ENCODE measurements around the gene RAX2. TPM values are rescaled to one million over a fixed set of nuclear protein-coding genes. Genes with fewer than 3 reads are reported as not detected.

The RAX2 gene
- total RNA-seq, 2 donors from 2014 or later, result not detected

- Mint-ChIP-seq H3K27me3 (ENCODE audit: low read depth) (no peaks in the 10 kb centered on the region), H3K4me3 (no peak overlapping the region), H3K27ac (no peak overlapping the region), H3K36me3 (ENCODE audit: insufficient read depth in 2 of 2) (peaks cover 5 to 8% of the 10 kb centered on the region in 2 donors), H3K9me3 (peaks cover 8% of the 10 kb centered on the region in 2 donors), H3K4me1 (ENCODE audit: low read depth) (peaks cover 7% of the 10 kb centered on the region)
- DNase-seq, result no peak
- ATAC-seq (replicated peaks in 1 of 2), result no peak
Measured at GRCh38 chr19:3792114-3792513, 20.1 kb upstream of the RAX2 start.

GRCh38 chr19:3790941-3791340 is 18.9 kb upstream of the RAX2 start:
- DNase-seq, result no peak
- Mint-ChIP-seq H3K9me3 (peaks cover 1 to 2% of the 10 kb centered on the region in 2 donors), H3K27me3 (ENCODE audit: low read depth) (no peaks in the 10 kb centered on the region), H3K4me3 (no peak overlapping the region), H3K36me3 (ENCODE audit: insufficient read depth in 2 of 2) (peaks cover 0 to 2% of the 10 kb centered on the region in 2 donors), H3K4me1 (ENCODE audit: low read depth) (peaks cover 7% of the 10 kb centered on the region), H3K27ac (no peak overlapping the region)
- no peak for ATAC-seq (replicated peaks in 1 of 2)

DNA sequence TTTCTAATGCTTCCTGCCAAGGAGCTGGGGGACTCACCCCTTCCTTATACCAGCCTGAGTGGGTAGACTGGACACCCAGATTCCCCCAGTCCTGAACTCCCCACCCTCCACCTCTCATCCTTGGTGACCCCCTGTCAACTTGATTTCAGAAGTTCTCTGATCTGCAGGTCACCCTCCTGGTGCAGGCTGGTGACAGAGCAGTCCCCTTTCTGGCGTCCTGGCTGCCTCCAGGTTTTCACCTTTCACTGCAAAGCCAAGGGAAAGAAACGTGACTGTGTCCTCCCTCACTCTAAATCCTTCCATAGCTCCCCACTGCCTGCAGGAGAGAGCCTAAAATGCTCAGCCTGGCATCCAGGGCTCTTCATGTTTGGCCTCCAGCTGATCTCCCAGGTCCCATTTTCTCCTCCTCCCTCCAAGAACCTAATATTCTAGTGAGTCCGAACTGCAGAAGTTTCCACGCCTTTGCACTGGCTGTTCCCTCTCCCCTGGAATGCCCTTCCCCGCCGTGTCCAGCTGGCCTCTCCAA is 18.2 kb upstream of the RAX2 start:
- ATAC-seq (replicated peaks in 1 of 2) (no peak), DNase-seq (no peak)
- peaks cover 7% of the 10 kb centered on the region for H3K4me1 Mint-ChIP-seq (ENCODE audit: low read depth)
- H3K27ac Mint-ChIP-seq, result no peak overlapping the region
- no peak overlapping the region for H3K4me3 Mint-ChIP-seq
- peaks cover 0 to 2% of the 10 kb centered on the region in 2 donors for H3K36me3 Mint-ChIP-seq (ENCODE audit: insufficient read depth in 2 of 2)
- H3K27me3 Mint-ChIP-seq (ENCODE audit: low read depth), result no peaks in the 10 kb centered on the region
- H3K9me3 Mint-ChIP-seq, result peaks cover 1 to 2% of the 10 kb centered on the region in 2 donors

DNA sequence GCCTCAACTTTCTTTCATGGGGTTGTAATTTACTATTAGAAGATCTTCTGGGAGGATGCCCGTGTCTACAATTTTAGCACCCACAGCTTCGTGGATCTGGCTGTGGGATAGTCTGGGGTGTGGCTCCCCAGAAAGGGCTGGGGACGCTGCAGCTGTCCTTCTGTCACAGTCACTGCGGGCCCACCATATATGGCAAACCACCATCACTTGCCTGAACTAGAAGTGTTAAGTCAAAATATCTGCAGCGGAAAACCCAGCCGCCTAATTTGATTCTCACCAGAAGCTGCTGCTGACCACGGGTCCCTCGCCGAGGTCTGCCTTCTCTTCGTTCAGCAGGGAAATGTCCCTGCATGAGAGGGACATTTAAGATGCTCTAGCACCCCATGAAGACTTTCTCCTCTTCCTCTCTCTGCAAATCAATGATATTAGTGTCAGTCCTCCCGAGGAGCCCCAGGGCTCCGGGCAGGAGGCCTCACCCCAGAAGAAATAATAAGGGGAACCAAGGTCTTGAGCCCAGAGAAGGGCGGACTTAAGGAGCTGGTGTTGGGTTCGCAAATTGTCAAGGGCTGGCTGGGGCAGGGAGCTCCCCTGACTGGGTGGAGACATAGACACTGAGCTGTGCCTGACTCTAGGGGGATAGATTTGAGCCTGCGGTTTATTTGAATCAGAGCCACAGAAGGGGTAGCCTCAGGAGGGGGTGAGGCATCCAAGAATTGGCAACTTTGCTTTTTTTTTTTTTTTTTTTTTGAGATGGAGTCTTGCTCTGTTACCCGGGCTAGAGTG is 17.2 kb upstream of the RAX2 start:
- no peak for DNase-seq
- peaks cover 0 to 4% of the 10 kb centered on the region in 2 donors for H3K36me3 Mint-ChIP-seq (ENCODE audit: insufficient read depth in 2 of 2)
- H3K9me3 Mint-ChIP-seq, result peaks cover 1 to 2% of the 10 kb centered on the region in 2 donors
- peaks cover 15% of the 10 kb centered on the region for H3K4me1 Mint-ChIP-seq (ENCODE audit: low read depth)
- ATAC-seq (replicated peaks in 1 of 2), result no peak
- no peaks in the 10 kb centered on the region for H3K27me3 Mint-ChIP-seq (ENCODE audit: low read depth)
- peak overlapping the region in 1 of 2 donors; percentile 42 for H3K4me3 Mint-ChIP-seq
- no peak overlapping the region for H3K27ac Mint-ChIP-seq

- Mint-ChIP-seq H3K4me1 (ENCODE audit: low read depth) (peaks cover 15% of the 10 kb centered on the region), H3K27me3 (ENCODE audit: low read depth) (no peaks in the 10 kb centered on the region), H3K36me3 (ENCODE audit: insufficient read depth in 2 of 2) (peaks cover 11% of the 10 kb centered on the region in 2 donors), H3K9me3 (peaks cover 5 to 9% of the 10 kb centered on the region in 2 donors), H3K27ac (no peak within 1 kb of the TSS), H3K4me3 (peak within 1 kb of the TSS; percentile 76 to 82)
- ATAC-seq (replicated peaks in 1 of 2) (peak; percentile 64 to 73), DNase-seq (peak; percentile 26 to 42)
Measured at GRCh38 chr19:3785938-3786824, 14.2 kb upstream of the RAX2 start, which contains the start of gene MATK. MATK (minus strand) TSS chr19:3786381; CDS start chr19:3785135, 1,246 bp downstream.

GRCh38 chr19:3785451-3785937 is 13.5 kb upstream of the RAX2 start:
- Mint-ChIP-seq H3K36me3 (ENCODE audit: insufficient read depth in 2 of 2) (peaks cover 11 to 13% of the 10 kb centered on the region in 2 donors), H3K27ac (no peak overlapping the region), H3K9me3 (peaks cover 5 to 9% of the 10 kb centered on the region in 2 donors), H3K4me3 (peak overlapping the region; percentile 76 to 82), H3K4me1 (ENCODE audit: low read depth) (peaks cover 15% of the 10 kb centered on the region), H3K27me3 (ENCODE audit: low read depth) (no peaks in the 10 kb centered on the region)
- ATAC-seq (replicated peaks in 1 of 2) (peak; percentile 31 to 39), DNase-seq (peak in 1 of 2 donors; percentile 19)

DNA sequence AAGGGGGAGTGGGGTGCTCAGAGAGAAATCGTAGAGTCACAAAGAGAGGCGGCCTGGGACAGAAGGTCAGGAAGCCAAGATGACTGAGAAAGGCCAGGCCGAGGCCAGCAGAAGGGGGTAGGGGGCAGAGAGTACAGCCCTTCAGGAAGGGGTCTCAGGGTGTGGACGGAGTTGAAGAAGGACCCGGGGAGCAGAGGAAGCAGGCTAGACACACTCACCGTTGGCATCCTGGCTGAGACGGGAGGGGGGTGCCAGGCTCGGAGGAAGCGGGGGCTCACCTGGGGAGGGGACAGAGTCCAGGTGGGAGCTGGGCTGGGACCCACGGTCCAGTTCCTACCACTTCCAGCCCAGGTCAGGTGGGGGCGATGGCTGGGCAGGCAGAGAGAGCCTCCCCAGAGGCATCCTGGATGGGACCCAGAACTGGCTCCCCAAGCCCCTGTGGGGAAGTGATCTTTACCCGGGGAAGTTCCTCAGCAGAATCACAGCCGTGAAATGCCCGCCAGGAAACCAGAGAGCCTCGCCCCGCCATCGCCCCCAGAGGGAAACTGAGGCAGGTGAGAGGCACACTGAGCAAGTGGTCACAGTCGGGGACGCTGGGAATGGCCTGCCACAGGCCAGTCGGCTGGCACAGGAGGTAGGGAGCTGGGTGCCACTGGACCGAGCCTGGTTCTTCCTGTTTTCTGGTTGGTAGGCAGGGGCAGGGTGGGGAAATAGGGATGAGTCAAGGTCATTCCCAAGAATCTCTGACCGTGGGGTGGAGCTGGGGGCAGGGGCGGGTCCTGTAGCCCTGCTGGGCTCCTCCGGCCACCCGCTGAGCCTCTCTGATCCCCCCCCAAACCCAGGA is 12.8 kb upstream of the RAX2 start:
- Mint-ChIP-seq H3K36me3 (ENCODE audit: insufficient read depth in 2 of 2) (peaks cover 11 to 13% of the 10 kb centered on the region in 2 donors), H3K4me3 (peak overlapping the region; percentile 76 to 82), H3K27me3 (ENCODE audit: low read depth) (no peaks in the 10 kb centered on the region), H3K27ac (peak overlapping the region; percentile 16), H3K9me3 (peaks cover 5 to 9% of the 10 kb centered on the region in 2 donors), H3K4me1 (ENCODE audit: low read depth) (peaks cover 15% of the 10 kb centered on the region)
- DNase-seq (no peak), ATAC-seq (replicated peaks in 1 of 2) (no peak)

DNA sequence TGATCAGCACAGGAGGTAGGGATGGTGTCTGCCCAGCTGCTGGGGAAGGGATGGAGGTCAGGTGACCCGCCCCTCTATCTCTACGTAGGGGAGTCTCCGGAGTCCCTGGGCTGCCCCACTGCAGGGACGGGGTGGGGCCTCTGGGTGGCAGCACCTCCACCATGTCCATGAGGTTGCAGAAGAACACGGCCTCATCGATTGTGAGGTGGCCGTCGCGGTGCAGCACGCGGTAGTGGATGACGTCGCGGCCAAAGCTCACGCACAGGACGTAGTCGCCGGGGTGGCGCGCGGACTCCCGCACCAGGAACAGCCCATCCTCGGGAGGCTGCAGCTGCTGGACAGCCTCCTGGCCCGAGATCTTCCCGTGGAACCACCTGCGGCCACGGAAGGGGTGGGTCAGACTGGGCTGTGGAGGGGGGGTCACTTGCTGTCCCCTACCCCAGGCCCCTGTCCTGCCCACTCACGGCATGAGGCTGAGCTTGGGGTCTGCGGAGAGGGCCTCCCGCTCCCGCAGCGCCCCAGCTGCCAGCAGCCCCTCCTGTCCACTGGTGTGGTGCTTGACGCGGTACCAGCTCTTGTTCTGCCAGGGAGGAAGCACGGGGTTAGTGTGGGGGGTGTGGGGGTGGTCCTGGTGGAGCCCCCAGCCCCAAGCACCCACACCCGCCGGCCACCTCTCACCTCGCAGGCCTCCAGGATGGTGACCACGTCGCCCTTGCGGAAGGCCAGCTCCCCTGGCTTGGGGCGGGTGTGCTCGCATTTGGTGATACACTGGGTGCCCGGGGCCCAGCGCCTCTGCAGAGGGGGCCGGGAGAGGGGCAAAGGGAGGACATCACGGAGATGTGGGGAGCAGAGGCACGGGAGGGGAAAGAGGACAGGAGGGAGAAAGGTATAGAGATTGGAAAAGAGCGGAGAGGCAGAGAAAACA is 11.9 kb upstream of the RAX2 start:
- no peaks in the 10 kb centered on the region for H3K27me3 Mint-ChIP-seq (ENCODE audit: low read depth)
- H3K9me3 Mint-ChIP-seq, result peaks cover 5 to 9% of the 10 kb centered on the region in 2 donors
- peak overlapping the region; percentile 76 to 82 for H3K4me3 Mint-ChIP-seq
- DNase-seq (peak; percentile 48 to 62), ATAC-seq (replicated peaks in 1 of 2) (peak; percentile 29 to 41)
- peaks cover 11 to 13% of the 10 kb centered on the region in 2 donors for H3K36me3 Mint-ChIP-seq (ENCODE audit: insufficient read depth in 2 of 2)
- peak overlapping the region; percentile 16 for H3K27ac Mint-ChIP-seq
- peaks cover 9% of the 10 kb centered on the region for H3K4me1 Mint-ChIP-seq (ENCODE audit: low read depth)

DNA sequence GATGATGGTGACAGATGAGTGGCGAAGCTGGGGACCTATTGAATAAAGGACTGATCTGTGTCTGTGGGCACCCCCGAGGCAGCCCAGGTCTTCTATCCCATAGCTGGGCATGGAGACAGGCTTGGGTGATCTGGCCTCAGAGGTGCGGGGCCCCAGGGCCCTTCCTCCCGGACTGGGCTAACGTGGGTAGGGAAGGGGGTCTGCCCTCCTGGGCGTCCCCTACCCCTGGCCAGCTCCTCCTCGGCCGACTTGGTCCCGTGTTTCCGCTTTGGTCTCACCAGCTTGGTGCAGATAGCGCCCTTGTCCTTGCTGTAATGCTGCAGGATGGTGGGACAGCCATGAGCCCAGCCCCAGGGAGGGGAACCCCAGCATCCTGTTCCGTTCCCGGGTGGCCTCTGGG is 10.9 kb upstream of the RAX2 start:
- no peak overlapping the region for H3K27ac Mint-ChIP-seq
- H3K4me3 Mint-ChIP-seq, result no peak overlapping the region
- H3K36me3 Mint-ChIP-seq (ENCODE audit: insufficient read depth in 2 of 2), result peaks cover 11 to 13% of the 10 kb centered on the region in 2 donors
- DNase-seq (no peak), ATAC-seq (replicated peaks in 1 of 2) (no peak)
- peaks cover 9% of the 10 kb centered on the region for H3K4me1 Mint-ChIP-seq (ENCODE audit: low read depth)
- peaks cover 5 to 9% of the 10 kb centered on the region in 2 donors for H3K9me3 Mint-ChIP-seq
- H3K27me3 Mint-ChIP-seq (ENCODE audit: low read depth), result no peaks in the 10 kb centered on the region

GRCh38 chr19:3782330-3782729 is 10.3 kb upstream of the RAX2 start:
- no peak for ATAC-seq (replicated peaks in 1 of 2)
- DNase-seq, result no peak
- H3K4me1 Mint-ChIP-seq (ENCODE audit: low read depth), result peaks cover 9% of the 10 kb centered on the region
- H3K4me3 Mint-ChIP-seq, result no peak overlapping the region
- H3K27me3 Mint-ChIP-seq (ENCODE audit: low read depth), result no peaks in the 10 kb centered on the region
- H3K27ac Mint-ChIP-seq, result no peak overlapping the region
- H3K36me3 Mint-ChIP-seq (ENCODE audit: insufficient read depth in 2 of 2), result peaks cover 11 to 13% of the 10 kb centered on the region in 2 donors
- H3K9me3 Mint-ChIP-seq, result peaks cover 5 to 9% of the 10 kb centered on the region in 2 donors

DNA sequence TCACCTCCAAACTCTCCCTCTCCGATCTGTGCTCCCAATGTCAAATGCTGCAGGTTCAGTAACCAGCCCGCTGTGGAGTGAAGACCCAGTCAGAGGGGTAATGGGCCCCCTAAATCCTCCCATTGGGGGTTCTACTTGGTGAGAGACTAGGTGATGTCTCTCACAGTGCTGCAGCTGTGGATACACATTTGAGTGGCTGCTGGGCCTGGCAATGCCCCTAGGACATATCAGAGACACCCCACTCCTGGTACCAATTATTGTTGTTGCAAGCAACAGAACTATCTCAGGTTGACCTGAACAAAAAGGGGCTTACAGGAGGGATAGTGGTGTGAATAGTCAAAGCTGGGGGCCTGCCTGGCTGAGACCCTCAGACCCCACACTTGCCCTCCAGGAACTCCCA is 9.6 kb upstream of the RAX2 start:
- DNase-seq (no peak), ATAC-seq (replicated peaks in 1 of 2) (no peak)
- H3K4me3 Mint-ChIP-seq, result no peak overlapping the region
- H3K27me3 Mint-ChIP-seq (ENCODE audit: low read depth), result no peaks in the 10 kb centered on the region
- H3K4me1 Mint-ChIP-seq (ENCODE audit: low read depth), result peaks cover 9% of the 10 kb centered on the region
- H3K9me3 Mint-ChIP-seq, result peaks cover 5 to 9% of the 10 kb centered on the region in 2 donors
- no peak overlapping the region for H3K27ac Mint-ChIP-seq
- peaks cover 11 to 13% of the 10 kb centered on the region in 2 donors for H3K36me3 Mint-ChIP-seq (ENCODE audit: insufficient read depth in 2 of 2)

Data from activated T-cell treated with anti-CD3 and anti-CD28 coated beads, Interleukin-2, amount 50 U/mL, for 72 hours (primary cell).